ENCODE results near the gene RAMACL. TPM values are rescaled to one million over a fixed set of nuclear protein-coding genes. Genes with fewer than 3 reads are reported as not detected.

Gene RAMACL
- polyA plus RNA-seq, 1 donor from 2014 or later, result 1.9 TPM

DNA sequence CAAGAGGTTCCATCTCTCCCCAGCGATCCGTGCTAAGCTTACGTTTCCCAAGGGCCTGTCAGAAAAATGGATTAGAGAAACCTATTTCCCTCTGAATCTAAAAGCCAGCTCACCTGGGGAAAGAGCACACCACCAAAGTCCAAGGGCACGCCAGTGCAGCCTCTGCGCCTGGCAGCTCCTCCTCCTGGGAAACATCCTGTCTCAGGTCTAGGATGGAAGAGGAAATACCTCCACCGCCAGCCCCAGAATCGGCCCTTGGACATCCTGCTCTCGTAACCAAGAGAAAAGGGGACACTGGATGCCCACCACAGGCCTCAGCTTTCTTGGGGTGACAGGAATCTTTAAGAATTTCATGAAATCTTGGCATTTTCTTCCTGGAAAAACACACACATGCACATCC, 18.7 kb downstream of the RAMACL start:
- Histone ChIP-seq H3K36me3 (ENCODE audit: insufficient read depth, low read length) (no peaks in the 10 kb centered on the region), H3K79me2 (replicated peaks; ENCODE audit: insufficient read depth, low read length) (peaks cover 15% of the 10 kb centered on the region), H3F3A (ENCODE audit: insufficient read depth, low read length, poor library complexity, severe bottlenecking) (no peaks in the 10 kb centered on the region), H3K4me2 (ENCODE audit: low read length) (no peak overlapping the region), H3K9ac (ENCODE audit: low read length) (no peak overlapping the region), H3K4me3 (ENCODE audit: low read length) (no peak overlapping the region), H2AFZ (ENCODE audit: low read depth, low read length) (no peak overlapping the region), H3K9me2 (ENCODE audit: insufficient read depth, low read length) (no peaks in the 10 kb centered on the region), H4K20me1 (ENCODE audit: insufficient read depth) (no peaks in the 10 kb centered on the region), H3K27me3 (ENCODE audit: insufficient read depth, low read depth, low read length) (no peaks in the 10 kb centered on the region), H3K27ac (ENCODE audit: low read length) (no peak overlapping the region), H3K9me3 (ENCODE audit: low read length) (no peaks in the 10 kb centered on the region)
- TF ChIP-seq, protein P1, sequence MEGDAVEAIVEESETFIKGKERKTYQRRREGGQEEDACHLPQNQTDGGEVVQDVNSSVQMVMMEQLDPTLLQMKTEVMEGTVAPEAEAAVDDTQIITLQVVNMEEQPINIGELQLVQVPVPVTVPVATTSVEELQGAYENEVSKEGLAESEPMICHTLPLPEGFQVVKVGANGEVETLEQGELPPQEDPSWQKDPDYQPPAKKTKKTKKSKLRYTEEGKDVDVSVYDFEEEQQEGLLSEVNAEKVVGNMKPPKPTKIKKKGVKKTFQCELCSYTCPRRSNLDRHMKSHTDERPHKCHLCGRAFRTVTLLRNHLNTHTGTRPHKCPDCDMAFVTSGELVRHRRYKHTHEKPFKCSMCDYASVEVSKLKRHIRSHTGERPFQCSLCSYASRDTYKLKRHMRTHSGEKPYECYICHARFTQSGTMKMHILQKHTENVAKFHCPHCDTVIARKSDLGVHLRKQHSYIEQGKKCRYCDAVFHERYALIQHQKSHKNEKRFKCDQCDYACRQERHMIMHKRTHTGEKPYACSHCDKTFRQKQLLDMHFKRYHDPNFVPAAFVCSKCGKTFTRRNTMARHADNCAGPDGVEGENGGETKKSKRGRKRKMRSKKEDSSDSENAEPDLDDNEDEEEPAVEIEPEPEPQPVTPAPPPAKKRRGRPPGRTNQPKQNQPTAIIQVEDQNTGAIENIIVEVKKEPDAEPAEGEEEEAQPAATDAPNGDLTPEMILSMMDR (IDR thresholded peaks at IDR 0.05; ENCODE audit: poor library complexity, severe bottlenecking), result no peak
- TF ChIP-seq, protein P2, sequence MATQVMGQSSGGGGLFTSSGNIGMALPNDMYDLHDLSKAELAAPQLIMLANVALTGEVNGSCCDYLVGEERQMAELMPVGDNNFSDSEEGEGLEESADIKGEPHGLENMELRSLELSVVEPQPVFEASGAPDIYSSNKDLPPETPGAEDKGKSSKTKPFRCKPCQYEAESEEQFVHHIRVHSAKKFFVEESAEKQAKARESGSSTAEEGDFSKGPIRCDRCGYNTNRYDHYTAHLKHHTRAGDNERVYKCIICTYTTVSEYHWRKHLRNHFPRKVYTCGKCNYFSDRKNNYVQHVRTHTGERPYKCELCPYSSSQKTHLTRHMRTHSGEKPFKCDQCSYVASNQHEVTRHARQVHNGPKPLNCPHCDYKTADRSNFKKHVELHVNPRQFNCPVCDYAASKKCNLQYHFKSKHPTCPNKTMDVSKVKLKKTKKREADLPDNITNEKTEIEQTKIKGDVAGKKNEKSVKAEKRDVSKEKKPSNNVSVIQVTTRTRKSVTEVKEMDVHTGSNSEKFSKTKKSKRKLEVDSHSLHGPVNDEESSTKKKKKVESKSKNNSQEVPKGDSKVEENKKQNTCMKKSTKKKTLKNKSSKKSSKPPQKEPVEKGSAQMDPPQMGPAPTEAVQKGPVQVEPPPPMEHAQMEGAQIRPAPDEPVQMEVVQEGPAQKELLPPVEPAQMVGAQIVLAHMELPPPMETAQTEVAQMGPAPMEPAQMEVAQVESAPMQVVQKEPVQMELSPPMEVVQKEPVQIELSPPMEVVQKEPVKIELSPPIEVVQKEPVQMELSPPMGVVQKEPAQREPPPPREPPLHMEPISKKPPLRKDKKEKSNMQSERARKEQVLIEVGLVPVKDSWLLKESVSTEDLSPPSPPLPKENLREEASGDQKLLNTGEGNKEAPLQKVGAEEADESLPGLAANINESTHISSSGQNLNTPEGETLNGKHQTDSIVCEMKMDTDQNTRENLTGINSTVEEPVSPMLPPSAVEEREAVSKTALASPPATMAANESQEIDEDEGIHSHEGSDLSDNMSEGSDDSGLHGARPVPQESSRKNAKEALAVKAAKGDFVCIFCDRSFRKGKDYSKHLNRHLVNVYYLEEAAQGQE (IDR thresholded peaks at IDR 0.05; ENCODE audit: borderline replicate concordance), result no peak
- no peak for TF ChIP-seq RAD21 (conservative IDR thresholded peaks at IDR 0.05)
- TF ChIP-seq EZH2 (IDR thresholded peaks at IDR 0.05; ENCODE audit: borderline replicate concordance, insufficient read depth, low read length, poor library complexity, severe bottlenecking), result no peak
- TF ChIP-seq TAF1 (IDR thresholded peaks at IDR 0.05; ENCODE audit: low read depth), result no peak
- TF ChIP-seq POLR2AphosphoS5 (IDR thresholded peaks at IDR 0.05), result no peak
- TF ChIP-seq MXI1 (conservative IDR thresholded peaks at IDR 0.05; ENCODE audit: poor library complexity, severe bottlenecking), result no peak
- no peak for TF ChIP-seq EP300 (conservative IDR thresholded peaks at IDR 0.05; ENCODE audit: poor library complexity, severe bottlenecking)
- no peak for TF ChIP-seq SMC3 (conservative IDR thresholded peaks at IDR 0.05; ENCODE audit: poor library complexity)

DNA sequence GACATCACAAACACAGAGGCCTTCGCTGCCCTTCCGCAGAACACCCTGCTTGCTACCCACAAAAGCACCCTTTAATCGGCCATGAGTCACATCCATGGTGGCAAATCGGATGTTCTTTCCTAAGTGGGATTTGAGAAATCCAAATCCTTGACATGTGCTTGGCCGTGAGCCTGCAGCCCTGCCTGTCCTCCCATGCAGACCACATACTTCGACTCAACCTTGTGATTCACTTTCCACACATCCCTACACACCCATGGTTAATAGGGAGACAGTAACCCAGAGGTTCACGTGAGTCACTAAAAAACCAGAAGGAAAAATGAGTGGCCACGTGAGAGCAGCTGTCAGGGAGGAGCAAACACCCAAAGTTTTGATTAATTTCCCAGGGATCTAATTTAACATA, 19.4 kb downstream of the RAMACL start:
- Histone ChIP-seq H2AFZ (ENCODE audit: low read depth, low read length) (no peak overlapping the region), H3K9ac (ENCODE audit: low read length) (no peak overlapping the region), H3K4me3 (ENCODE audit: low read length) (no peak overlapping the region), H3K9me3 (ENCODE audit: low read length) (no peaks in the 10 kb centered on the region), H4K20me1 (ENCODE audit: insufficient read depth) (no peaks in the 10 kb centered on the region), H3K27me3 (ENCODE audit: insufficient read depth, low read depth, low read length) (no peaks in the 10 kb centered on the region), H3K9me2 (ENCODE audit: insufficient read depth, low read length) (no peaks in the 10 kb centered on the region), H3F3A (ENCODE audit: insufficient read depth, low read length, poor library complexity, severe bottlenecking) (no peaks in the 10 kb centered on the region), H3K27ac (ENCODE audit: low read length) (no peak overlapping the region), H3K79me2 (replicated peaks; ENCODE audit: insufficient read depth, low read length) (peaks cover 13% of the 10 kb centered on the region), H3K4me2 (ENCODE audit: low read length) (no peak overlapping the region), H3K36me3 (ENCODE audit: insufficient read depth, low read length) (no peaks in the 10 kb centered on the region)
- TF ChIP-seq EP300 (conservative IDR thresholded peaks at IDR 0.05; ENCODE audit: poor library complexity, severe bottlenecking), result no peak
- TF ChIP-seq, protein P2 (IDR thresholded peaks at IDR 0.05; ENCODE audit: borderline replicate concordance), result no peak
- TF ChIP-seq SMC3 (conservative IDR thresholded peaks at IDR 0.05; ENCODE audit: poor library complexity), result no peak
- TF ChIP-seq, protein P1 (IDR thresholded peaks at IDR 0.05; ENCODE audit: poor library complexity, severe bottlenecking), result no peak
- TF ChIP-seq EZH2 (IDR thresholded peaks at IDR 0.05; ENCODE audit: borderline replicate concordance, insufficient read depth, low read length, poor library complexity, severe bottlenecking), result no peak
- no peak for TF ChIP-seq RAD21 (conservative IDR thresholded peaks at IDR 0.05)
- no peak for TF ChIP-seq TAF1 (IDR thresholded peaks at IDR 0.05; ENCODE audit: low read depth)
- TF ChIP-seq POLR2AphosphoS5 (IDR thresholded peaks at IDR 0.05), result no peak
- no peak for TF ChIP-seq MXI1 (conservative IDR thresholded peaks at IDR 0.05; ENCODE audit: poor library complexity, severe bottlenecking)
